ENCODE data around the gene MLF1.

DNA sequence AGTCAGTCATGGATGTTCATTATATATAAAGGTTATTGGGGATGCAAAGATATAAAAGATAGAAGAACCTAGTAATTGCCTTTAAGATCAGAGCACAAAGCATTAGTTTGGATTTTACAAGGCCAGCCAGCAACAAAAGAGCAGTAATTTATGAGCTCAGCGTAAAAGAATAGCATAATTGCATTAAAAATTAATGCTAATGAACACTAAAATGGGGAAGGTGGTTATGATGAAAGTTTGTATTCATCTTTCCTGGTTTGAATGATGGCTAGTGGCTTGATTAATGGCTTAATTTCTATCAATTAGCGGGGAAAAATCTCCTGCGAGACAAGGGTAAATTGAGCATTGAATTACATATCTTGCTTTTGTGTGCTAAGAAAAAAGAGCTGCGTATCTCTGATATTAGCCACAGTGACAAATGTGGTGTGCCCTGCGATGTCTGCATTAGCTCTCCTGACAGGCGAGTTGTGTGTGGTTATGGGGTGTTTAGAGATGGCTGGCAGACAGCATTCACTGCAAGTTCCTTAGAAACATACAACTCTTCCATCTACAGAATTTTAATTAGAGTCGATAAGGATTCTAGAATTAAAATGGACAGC, 42.8 kb upstream of the MLF1 start:
- TF ChIP-seq, protein P1, sequence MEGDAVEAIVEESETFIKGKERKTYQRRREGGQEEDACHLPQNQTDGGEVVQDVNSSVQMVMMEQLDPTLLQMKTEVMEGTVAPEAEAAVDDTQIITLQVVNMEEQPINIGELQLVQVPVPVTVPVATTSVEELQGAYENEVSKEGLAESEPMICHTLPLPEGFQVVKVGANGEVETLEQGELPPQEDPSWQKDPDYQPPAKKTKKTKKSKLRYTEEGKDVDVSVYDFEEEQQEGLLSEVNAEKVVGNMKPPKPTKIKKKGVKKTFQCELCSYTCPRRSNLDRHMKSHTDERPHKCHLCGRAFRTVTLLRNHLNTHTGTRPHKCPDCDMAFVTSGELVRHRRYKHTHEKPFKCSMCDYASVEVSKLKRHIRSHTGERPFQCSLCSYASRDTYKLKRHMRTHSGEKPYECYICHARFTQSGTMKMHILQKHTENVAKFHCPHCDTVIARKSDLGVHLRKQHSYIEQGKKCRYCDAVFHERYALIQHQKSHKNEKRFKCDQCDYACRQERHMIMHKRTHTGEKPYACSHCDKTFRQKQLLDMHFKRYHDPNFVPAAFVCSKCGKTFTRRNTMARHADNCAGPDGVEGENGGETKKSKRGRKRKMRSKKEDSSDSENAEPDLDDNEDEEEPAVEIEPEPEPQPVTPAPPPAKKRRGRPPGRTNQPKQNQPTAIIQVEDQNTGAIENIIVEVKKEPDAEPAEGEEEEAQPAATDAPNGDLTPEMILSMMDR (IDR thresholded peaks at IDR 0.05), result no peak
- TF ChIP-seq POLR2A (IDR thresholded peaks at IDR 0.05), result no peak
